Progenitor cell of endocrine pancreas (in vitro differentiated cells): Measurements from ENCODE around the gene CXCR5. TPM values are rescaled to one million over a fixed set of nuclear protein-coding genes. Genes with fewer than 3 reads are reported as not detected.
A peak's percentile ranks its signal among the peaks of the same experiment; 100 is the strongest.

Experiments
- DNase-seq: peaks from one replicate; pipeline ENCODE4 v3.0.0; 2021; ENCODE audit warnings: low spot score; ENCODE audit not compliant: unreplicated experiment
- H3K27ac Mint-ChIP-seq: 2 replicates; pipeline ENCODE4 v1.8.0; 2021; ENCODE audit warnings: mild to moderate bottlenecking, moderate library complexity, mixed read lengths
- H3K27me3 Mint-ChIP-seq: 2 replicates; pipeline ENCODE4 v1.8.0; 2021; ENCODE audit warnings: mixed read lengths
- H3K36me3 Mint-ChIP-seq: 2 replicates; pipeline ENCODE4 v1.8.0; 2022; ENCODE audit warnings: mixed read lengths; ENCODE audit not compliant: insufficient read depth
- H3K4me1 Mint-ChIP-seq: 2 replicates; pipeline ENCODE4 v1.8.0; 2021; ENCODE audit warnings: low read depth, mixed read lengths
- H3K4me3 Mint-ChIP-seq: 2 replicates; pipeline ENCODE4 v1.8.0; 2021; ENCODE audit warnings: low read depth, mild to moderate bottlenecking, moderate library complexity, mixed read lengths
- H3K9me3 Mint-ChIP-seq: 2 replicates; pipeline ENCODE4 v1.8.0; 2021; ENCODE audit warnings: low read depth, mixed read lengths
- CTCF ChIP-seq: fragments of 200-600 bp; sonication (generic); IDR thresholded peaks from one replicate; pipeline ENCODE4 v1.5.0; 2021; ENCODE audit warnings: antibody characterized with exemption, mild to moderate bottlenecking; ENCODE audit not compliant: unreplicated experiment
- total RNA-seq: library from RNA; stranded (reverse); gene quantifications from 2 replicates; pipeline ENCODE4 v1.2.1, GENCODE V29; 2021

The CXCR5 gene
- total RNA-seq, 1 donor from 2014 or later = not detected

DNA sequence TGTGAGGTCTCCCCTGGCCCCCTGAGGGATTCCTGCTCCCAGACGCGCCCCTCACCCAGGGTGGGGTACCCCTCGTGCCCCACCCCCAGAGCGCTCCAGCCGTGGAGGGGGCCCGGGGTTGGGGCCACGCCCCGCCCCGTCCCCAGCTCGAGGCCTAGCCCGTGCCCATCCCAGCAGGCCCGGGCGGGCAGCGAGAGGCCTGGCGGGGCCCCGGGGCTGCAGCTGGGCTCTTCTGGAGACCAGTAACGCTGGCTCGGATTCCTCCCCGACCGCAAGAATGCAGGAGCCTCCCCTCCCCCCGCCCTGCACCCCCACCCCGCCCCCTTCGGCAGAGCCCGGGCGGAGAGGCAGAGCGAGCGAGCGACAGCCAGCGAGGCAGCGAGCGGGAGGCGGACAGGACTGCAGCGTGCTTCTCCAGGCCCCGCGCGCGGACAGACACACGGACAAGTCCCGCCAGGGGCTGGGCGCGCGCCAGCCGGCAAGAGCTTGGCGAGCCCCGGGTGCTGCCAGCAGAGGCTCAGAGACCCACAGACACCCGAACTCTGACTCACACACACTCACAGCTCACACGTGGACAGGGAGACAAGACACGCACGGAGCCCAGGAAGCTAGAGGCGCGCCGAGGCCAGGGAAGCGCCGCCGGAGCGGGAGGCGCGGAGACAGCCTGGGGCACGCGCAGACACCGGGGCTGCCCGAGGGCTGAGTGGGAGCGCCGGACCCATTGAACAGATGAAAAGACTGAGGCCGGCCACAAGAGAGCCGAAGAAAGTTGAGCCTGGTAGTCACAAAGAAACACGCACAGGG is 26.8 kb downstream of the CXCR5 start:
- DNase-seq = peak; percentile 60
- no peaks in the 10 kb centered on the region for H3K9me3 Mint-ChIP-seq

DNA sequence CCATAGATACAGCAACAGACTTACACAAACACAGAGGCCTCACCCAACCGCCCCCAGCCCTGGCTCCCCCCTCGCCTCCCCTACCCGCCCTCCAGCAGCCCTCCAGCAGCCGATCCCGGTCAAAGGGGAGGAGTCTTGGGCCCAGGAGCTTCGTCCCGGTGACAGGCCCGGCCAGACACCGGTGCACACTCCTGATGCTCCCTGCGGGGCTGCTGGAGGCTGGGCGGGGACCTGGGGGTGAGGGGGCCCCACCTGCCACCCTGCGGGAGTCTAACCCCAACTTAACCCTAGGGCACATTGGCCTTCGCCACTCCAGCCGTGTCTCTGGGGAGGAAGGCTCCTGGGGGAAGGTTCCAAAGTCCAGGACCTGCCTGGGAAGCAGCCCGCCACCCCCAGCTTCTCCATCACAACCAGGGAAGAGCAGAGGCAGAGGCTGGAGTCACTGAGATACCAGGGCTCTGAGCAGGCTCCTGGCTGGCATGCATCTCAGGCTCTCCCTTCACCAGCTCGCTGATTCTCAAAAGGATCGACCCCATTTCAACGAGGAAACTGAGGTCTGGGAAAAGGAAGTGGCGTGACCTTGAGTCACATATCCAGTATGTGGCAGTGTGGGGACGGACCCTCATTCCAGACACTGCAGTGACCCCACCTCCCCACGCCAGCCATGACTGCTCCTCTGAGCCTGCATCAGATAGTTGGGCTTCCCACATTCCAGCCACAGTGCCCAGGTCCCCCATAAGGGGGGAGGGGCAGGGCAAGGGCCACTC is 27.6 kb downstream of the CXCR5 start:
- no peaks in the 10 kb centered on the region for H3K27me3 Mint-ChIP-seq
- DNase-seq = no peak
- H3K36me3 Mint-ChIP-seq = no peaks in the 10 kb centered on the region
- TF ChIP-seq CTCF = no peak
- H3K4me1 Mint-ChIP-seq = peaks cover 36% of the 10 kb centered on the region
- peak overlapping the region; percentile 44 for H3K4me3 Mint-ChIP-seq
- no peaks in the 10 kb centered on the region for H3K9me3 Mint-ChIP-seq
- H3K27ac Mint-ChIP-seq = peak overlapping the region; percentile 98

More for the DNA sequence above, 26.8 kb downstream of the CXCR5 start:
- TF ChIP-seq CTCF = no peak
- H3K4me3 Mint-ChIP-seq = peak overlapping the region; percentile 67
- peak overlapping the region; percentile 91 for H3K27ac Mint-ChIP-seq
- H3K27me3 Mint-ChIP-seq = no peaks in the 10 kb centered on the region
- peaks cover 33% of the 10 kb centered on the region for H3K4me1 Mint-ChIP-seq
- no peaks in the 10 kb centered on the region for H3K36me3 Mint-ChIP-seq

DNA sequence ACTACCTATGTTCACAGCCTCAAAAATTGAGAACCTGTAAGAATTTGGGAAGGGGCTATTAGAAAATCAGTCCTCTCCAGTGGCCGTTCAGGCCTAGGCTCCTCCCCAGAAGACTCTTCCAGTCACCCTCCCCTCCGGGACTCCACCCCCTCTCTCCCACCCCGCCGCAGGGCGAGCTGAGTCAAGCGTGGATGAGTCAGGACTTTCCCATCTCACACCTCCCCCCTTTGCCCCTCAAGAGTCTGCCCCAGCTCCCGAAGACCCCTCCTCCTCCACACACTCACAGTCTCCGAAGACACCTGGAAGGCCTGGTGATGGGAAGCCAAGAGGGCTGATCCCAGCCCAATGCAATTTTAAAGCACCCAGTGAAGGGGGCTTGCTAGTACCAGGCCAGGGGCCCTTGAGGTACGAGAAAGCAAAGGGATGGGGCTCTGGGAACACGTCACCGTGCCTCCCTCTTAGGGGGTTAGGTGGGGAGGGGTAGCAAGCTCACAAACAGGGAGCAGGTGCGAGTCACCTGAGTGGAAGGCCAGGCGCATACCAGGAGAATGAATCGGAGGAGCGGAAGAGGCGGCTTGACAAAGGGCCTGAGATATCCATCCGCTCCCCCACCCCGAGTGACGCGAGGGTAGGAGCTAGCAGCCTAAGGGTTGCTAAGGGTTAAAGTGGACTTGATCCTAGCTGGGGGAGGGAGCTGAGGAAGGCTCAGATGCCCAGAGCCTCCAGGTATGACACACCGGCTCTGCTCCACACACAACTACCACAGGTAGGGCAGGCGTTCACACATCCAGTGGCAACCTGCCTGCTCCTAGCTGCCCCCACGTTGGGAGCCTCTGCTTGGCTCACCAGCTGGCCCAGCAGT is 28.4 kb downstream of the CXCR5 start:
- Mint-ChIP-seq H3K9me3 (no peaks in the 10 kb centered on the region), H3K4me3 (peak overlapping the region; percentile 48), H3K27me3 (no peaks in the 10 kb centered on the region), H3K36me3 (no peaks in the 10 kb centered on the region), H3K4me1 (peaks cover 43% of the 10 kb centered on the region), H3K27ac (peak overlapping the region; percentile 98)
- DNase-seq = no peak
- TF ChIP-seq CTCF = no peak

DNA sequence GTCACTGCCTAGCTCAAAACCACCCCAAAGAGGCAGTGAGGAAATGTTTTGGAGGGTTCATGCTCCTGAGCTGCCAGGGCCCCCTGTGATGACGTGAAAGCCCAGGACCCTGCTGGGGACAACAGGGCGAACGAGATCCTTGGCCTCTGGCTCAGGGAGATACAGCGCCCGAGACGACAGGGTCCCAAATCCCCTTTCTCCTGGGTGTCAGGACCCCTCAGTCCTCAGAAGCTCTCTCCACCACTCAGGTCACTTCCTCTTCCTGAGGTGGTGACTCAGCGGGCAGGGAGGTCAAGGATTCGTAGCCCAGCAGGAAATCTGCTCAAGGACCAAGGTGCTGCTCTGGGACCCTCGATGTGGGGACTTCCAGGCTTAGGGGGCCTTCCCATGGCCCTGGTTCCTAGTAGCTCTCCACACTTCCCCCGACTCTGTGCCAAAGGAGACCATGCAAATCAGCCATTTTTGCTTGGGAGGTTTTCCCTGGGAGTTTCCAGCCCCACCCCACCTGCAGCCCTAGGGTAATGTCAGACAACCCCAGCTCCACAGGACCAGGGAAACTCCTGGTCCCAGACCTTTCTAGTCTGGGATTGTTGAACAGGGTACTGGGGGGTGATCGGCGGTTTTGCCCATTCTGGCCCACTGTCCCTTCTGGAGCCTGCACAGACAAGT is 29.2 kb downstream of the CXCR5 start:
- TF ChIP-seq CTCF = no peak
- H3K9me3 Mint-ChIP-seq = no peaks in the 10 kb centered on the region
- no peaks in the 10 kb centered on the region for H3K36me3 Mint-ChIP-seq
- no peak for DNase-seq
- no peak overlapping the region for H3K4me3 Mint-ChIP-seq
- H3K4me1 Mint-ChIP-seq = peaks cover 50% of the 10 kb centered on the region
- H3K27me3 Mint-ChIP-seq = no peaks in the 10 kb centered on the region
- H3K27ac Mint-ChIP-seq = peak overlapping the region; percentile 98
